CMK (cell line): Measurements from ENCODE around the gene SEC16A.

Experiments used
- DNase-seq: peaks from one replicate; pipeline ENCODE4 v3.0.0-alpha.2; 2010; ENCODE audit warnings: low read depth

The SEC16A gene

GRCh38 chr9:136482793-136483588, at the start of gene SEC16A:
TSS of gene SEC16A (minus strand) at chr9:136483040. CDS start at chr9:136477615, 5,425 bp downstream.
- peak; percentile 94 for DNase-seq

GRCh38 chr9:136531904-136532798, 49.3 kb upstream of the SEC16A start:
- no peak for DNase-seq

- DNase-seq: no peak
These were observed 48.5 kb upstream of the SEC16A start for GRCh38 chr9:136531186-136531903.

DNA sequence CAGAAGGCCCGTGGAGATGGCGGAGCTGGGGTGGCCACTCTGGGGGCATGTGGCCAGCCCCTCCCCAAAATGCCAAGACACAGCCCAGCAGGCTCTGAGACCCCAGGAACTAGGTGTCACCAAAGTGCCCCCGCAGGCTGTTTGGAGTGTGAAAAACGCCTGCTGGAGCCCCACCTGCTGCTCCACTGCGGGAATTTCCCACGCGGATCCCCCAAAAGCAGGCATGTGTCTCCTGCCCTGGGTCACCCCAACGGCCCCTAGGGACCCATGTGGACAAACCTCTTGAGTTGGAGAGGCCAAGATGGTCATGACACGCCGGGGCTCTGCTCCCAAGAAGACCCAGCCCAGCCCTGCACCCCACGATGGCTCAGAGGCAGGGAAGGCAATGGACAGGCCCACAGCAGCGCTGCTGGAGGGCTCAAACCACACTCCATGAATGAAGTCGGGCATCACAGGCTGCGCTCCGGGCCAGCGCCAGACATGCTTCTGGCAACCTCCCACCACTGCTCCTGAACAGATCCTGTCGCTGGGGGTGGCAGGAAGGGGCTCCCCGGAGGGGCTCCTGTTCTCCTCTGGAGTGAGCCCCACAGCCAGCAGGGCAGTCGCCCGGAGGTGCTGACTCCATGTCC, 47.7 kb upstream of the SEC16A start:
- no peak for DNase-seq

DNA sequence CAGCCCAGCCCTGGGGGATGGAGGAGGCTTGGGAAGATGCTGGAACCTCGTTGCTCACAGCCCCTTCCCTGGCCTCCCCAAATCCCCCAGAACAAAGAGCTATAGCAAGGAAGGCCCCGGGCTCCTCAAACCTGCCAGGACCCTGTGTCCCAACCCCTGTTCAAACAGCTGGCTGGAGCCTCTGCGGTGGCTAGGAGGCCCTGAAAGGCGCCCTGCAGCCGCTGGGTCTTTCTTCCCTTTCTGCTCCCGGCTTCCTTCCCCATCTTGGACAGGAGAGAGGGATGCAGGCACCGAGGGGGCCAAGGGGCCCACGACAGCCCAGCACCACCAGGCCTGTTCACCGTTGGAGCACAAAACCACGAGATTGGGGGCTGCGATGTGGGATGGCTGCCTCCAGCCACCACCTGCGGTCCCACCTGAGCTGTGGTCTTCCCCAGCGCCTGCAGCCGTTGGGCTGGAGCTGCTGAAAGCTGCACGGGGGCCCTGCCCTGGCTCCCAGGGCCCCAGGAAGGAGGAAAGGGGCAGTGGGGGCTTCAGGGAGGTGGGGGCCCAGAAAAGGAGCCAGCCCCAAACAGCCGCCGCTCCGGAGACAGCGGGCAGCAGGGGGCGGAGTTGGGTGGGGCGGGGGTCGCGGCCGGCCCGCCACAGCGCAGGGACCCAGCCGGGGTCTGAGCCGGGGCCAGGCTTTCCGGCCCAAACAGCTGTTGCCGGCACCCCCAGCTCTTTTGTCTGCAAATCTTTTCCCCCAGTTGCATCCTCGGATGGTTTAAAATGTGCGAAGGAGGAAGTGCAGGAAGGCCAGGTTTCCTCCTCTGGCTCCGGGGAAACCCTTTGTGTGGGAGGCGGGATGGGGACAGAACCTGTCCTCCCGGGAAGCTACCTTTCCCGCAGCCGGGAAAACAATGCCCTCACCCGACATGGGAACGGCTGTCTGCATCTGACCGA, 46.9 kb upstream of the SEC16A start:
- no peak for DNase-seq

DNA sequence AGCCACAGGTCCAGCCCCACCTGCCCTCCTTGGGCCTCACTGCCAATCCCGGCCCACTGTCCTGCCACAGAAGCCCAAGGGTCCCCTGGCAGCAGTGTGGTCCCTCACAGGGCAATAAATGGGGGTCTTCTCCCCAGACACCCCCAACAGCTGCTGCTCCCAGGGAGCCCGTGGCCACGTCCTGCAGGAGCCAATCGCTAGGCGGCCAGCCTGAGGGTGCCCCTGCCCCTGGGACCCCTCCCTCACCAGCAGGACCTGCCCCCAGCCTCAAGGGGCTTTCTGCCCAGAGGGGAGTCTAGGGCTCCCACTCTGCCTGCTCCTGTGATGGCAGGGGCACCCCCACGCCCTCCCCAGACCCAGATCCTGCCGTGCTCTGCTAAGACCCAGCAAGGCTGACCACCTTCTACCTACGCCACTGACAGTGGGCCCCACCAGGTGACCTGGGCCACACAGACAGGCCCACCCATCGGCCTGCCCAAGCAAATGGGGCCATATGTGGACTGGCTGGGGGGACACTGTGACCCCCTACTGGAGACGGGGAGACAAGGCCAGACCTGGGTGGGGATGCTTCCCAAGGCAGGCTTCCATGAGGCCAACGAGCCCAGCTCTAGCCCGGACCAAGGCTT, 46.0 kb upstream of the SEC16A start:
- no peak for DNase-seq

DNA sequence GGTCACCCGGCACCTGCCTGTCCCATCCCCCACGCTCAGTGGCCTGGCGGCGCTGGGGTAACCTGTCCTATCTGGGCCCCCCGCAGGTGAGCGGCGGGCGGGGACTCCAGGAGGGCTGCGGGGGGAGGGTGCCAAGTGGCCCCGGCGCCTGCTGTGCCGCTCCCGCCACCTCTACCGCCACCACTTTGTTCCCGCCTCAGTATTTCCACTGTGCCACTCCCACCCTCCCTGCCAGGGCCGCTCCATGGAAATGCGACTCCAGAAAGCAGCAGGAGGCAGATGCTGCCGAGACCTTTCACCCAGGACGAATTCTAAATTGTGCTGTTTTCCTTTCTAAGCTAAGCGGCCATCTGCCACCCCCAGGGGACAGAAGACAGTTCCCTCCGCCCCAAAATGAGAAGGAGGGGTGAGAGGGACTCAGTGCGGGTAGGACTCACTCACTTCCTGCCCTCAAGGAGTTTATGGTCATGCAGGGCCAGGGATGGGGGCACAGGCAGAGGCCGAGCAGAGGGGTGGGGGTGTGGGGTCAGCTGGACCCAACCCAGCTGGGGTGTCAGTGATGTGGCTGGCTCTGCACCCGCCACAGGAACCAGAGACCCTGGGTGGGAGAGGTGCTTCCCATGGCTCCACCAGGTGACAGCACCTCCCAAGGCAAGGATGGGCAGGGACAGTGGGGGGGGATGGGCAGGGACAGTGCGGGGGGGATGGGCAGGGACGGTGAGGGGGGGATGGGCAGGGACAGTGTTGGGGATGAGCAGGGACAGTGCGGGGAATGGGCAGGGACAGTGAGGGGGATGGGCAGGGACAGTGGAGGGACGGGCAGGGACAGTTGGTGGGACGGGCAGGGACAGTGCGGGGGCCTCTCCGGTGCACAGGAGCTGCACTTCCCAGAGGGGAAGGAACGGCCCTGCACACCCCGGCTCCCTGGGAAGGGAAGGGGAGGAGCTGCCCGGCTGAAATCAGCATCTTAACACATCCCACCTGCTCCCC, 45.2 kb upstream of the SEC16A start:
- DNase-seq: no peak

GRCh38 chr9:136527131-136527530, 44.3 kb upstream of the SEC16A start:
- no peak for DNase-seq

DNA sequence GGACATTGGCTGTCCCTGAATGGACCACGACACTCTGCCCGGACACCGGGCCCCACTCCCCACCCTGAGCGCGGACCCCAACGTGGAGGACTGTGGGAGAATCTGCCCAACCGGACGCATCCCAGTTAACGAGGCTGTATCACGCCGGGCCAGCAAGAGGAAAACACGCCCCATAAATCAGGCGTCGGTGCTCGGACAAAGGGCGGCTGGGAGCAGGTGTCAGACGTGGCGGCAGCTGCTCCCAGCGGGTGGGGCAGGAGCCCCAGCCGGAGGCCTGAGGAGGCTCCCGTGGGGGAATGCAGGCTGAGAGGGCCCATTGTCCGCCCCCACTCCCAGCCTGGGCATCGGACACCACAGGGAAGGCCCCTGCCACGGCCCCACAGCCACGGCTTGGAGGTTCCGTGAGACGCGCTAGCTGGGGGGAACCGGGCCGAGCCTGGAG, 43.8 kb upstream of the SEC16A start:
- no peak for DNase-seq

DNA sequence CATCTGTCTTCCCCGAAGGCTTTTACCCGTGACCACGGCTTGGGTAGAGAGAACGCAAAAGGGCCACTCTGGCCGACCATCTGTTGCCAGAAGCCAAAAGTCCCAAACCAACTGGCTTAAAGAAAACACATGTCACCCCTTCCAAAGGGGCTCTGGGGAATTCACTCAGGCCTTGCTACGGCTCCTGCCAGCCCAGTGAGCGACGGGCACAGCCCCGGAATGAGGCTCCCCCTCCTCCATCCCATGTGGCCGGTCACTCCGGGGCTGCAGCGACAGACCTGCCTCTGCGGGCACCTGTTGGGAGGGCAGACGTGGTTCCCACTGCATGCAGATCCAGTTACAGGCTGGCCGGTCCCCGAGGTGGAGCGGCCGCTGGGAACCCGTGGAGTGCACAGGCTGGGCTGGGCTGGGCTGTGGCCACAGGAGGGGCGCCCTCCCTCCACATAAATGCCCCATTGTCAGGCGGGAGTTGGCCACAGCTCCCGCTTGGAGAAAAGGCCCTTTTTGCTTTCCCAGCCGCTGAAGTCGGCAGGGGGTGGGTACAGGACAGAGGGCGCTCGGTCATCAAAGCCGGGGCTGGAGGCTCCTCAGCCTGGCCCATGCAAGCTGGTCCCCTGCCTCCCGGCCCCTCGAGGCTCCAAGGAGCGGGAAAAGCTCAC, 43.1 kb upstream of the SEC16A start:
- DNase-seq: no peak

- no peak for DNase-seq
These were observed 42.4 kb upstream of the SEC16A start for GRCh38 chr9:136525207-136525606.

GRCh38 chr9:136522314-136523237, 39.7 kb upstream of the SEC16A start:
- no peak for DNase-seq

DNA sequence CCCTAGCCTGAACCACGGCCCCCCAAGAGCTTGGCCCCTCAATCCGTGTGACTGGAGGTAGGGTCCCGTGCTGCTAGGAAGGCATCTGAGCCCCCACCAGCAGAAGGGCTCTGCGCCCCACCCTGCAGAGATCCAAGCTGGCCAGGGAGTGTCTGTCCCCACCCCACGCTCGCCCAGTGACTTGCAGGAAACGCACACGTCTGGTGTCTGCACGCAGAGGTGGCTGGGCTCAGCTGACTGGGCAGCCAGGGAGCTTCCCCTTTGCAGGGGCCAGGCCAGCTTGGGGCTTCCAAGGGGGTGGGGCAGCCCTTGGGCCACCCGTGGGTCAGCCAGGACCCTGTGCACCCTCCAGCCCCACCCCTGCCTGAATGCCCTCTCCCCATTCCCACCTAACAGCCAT, 38.7 kb upstream of the SEC16A start:
- no peak for DNase-seq

DNA sequence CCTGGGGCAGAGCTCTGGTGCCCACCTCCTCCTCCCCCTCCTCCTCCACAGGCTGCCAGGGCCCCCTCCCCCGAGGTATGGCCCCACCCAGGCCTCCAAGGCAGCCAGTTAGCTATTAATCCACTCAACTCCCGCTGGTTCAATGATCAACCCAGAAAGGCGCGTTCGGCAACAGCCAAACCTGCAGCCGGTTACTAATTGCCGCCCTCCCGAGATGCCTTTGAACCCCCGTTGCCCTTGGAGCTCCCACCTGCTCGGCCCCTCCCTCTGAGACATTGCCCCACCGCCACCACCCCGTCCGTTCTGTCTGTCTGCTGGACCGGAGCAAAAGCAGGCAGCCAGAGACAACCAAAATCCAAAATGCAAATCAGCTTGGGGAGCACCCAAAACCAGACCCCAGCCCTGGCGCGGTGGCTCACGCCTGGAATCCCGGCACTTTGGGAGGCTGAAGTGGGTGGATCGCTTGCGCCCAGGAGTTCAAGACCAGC, 37.3 kb upstream of the SEC16A start:
- DNase-seq: no peak

DNA sequence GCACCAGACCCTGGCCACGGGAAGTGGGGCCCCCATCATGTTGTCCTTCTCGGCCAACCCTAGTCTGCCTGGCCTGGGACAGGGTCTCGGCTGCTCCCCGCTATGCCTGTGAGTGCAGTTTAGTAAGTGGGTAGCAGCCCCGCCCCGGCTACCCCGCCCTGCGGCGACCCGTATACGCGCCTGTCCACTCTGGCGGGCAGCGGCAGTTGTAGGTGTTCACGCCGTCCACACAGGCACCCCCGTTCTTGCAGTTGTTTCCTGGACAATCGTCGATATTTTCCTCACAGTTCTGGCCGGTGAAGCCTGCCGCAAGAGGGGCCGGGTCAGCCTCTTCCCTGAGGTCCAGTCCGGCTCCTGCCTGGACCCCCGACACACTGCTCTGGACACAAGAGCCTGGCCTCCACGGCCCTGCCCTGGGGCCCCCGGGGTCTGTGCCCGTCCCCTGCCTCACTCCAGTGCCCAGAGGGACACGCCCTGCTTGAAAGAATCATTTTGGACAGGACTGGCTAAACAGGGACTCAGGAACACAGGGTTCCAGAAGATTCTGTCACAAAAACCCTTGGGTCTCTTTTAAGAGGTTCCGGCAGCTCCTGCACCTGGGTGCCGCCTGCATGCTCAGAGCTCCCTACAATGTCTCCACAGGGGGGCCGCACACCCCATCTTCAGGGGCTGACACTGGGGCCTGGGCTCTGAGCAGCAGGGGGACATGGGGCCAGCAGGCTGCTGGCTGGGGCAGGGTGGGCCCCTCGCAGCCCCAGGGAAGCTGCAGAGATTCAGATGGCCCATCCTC, 36.6 kb upstream of the SEC16A start:
- DNase-seq: no peak

GRCh38 chr9:136518623-136519022, 35.8 kb upstream of the SEC16A start:
- DNase-seq: no peak
